HG03521 (cell line): ENCODE results near the gene SKI.
"Not testable (repeated sequence)": the region's sequence is repeated elsewhere in the genome, so short reads cannot be mapped to it uniquely, and the experiment has no call there.

Experiments used
- ATAC-seq: cut with Tn5 transposase; IDR thresholded peaks from one replicate; pipeline ENCODE4 v1.9.1; 2021; ENCODE audit warnings: mild to moderate bottlenecking, moderate library complexity; ENCODE audit not compliant: unreplicated experiment

SKI gene

GRCh38 chr1:2290595-2291510 is 62.7 kb downstream of the SKI start:
- no peak for ATAC-seq

GRCh38 chr1:2291577-2291976 is 63.5 kb downstream of the SKI start:
- no peak for ATAC-seq

- ATAC-seq, result no peak
Measured at GRCh38 chr1:2292725-2293450, 64.8 kb downstream of the SKI start.

GRCh38 chr1:2294033-2294724 is 66.1 kb downstream of the SKI start:
- no peak for ATAC-seq

GRCh38 chr1:2294725-2295078 is 66.6 kb downstream of the SKI start:
- no peak for ATAC-seq

- no peak for ATAC-seq
Measured at GRCh38 chr1:2295526-2295925, 67.4 kb downstream of the SKI start.

GRCh38 chr1:2296211-2296610 is 68.1 kb downstream of the SKI start:
- ATAC-seq, result not testable (repeated sequence)

GRCh38 chr1:2296614-2297013 is 68.5 kb downstream of the SKI start:
- no peak for ATAC-seq

GRCh38 chr1:2297246-2298011 is 69.3 kb downstream of the SKI start:
- no peak for ATAC-seq

GRCh38 chr1:2298685-2299084 is 70.6 kb downstream of the SKI start:
- no peak for ATAC-seq

- no peak for ATAC-seq
Measured at GRCh38 chr1:2299131-2299627, 71.1 kb downstream of the SKI start.

- ATAC-seq, result peak; percentile 74
Measured at GRCh38 chr1:2300004-2300771, 72.1 kb downstream of the SKI start.

GRCh38 chr1:2300851-2301606 is 72.9 kb downstream of the SKI start:
- peak; percentile 43 for ATAC-seq

- ATAC-seq, result no peak
Measured at GRCh38 chr1:2301607-2302291, 73.6 kb downstream of the SKI start.

GRCh38 chr1:2302292-2302925 is 74.3 kb downstream of the SKI start:
- ATAC-seq, result no peak

- no peak for ATAC-seq
Measured at GRCh38 chr1:2303016-2303775, 75.1 kb downstream of the SKI start.

- no peak for ATAC-seq
Measured at GRCh38 chr1:2303781-2304180, 75.7 kb downstream of the SKI start.
